UCSD-AML1 (cell line): ENCODE data around the gene PMS2.
"Not testable (repeated sequence)": the region's sequence is repeated elsewhere in the genome, so short reads cannot be mapped to it uniquely, and the experiment has no call there.

Experiments used
- DNase-seq: peaks from one replicate; lab custom pipeline; 2025; ENCODE audit not compliant: unreplicated experiment; lab: John Stamatoyannopoulos, UW

PMS2 gene

GRCh38 chr7:6008668-6009611, at the start of gene PMS2, which contains the start of gene AIMP2:
TSS of gene PMS2 (minus strand) at chr7:6009049. CDS start at chr7:6009019, 30 bp downstream.
TSS of gene AIMP2 (plus strand) at chr7:6009272. CDS start at chr7:6009364, 92 bp downstream.
- DNase-seq, result peak; percentile 90

- DNase-seq, result no peak
These were observed 48.7 kb upstream of the PMS2 start for GRCh38 chr7:6057316-6058129.

GRCh38 chr7:6056616-6057015, 47.8 kb upstream of the PMS2 start:
- DNase-seq, result no peak

- DNase-seq, result not testable (repeated sequence)
These were observed 42.3 kb upstream of the PMS2 start for GRCh38 chr7:6051185-6051584.

GRCh38 chr7:6049780-6050179, 40.9 kb upstream of the PMS2 start:
- no peak for DNase-seq

- no peak for DNase-seq
These were observed 26.8 kb upstream of the PMS2 start for GRCh38 chr7:6035686-6036085.

- DNase-seq, result no peak
These were observed 26.3 kb upstream of the PMS2 start for GRCh38 chr7:6035165-6035564.

- DNase-seq, result no peak
These were observed 23.8 kb upstream of the PMS2 start for GRCh38 chr7:6032641-6033040.

- DNase-seq, result no peak
These were observed 23.3 kb upstream of the PMS2 start for GRCh38 chr7:6032167-6032566.

- no peak for DNase-seq
These were observed 22.7 kb upstream of the PMS2 start for GRCh38 chr7:6031567-6031966.

- DNase-seq, result no peak
These were observed 22.1 kb upstream of the PMS2 start, which contains the start of gene ANKRD61 for GRCh38 chr7:6030988-6031387. TSS of gene ANKRD61 (plus strand) at chr7:6031376. CDS start at chr7:6031376, 0 bp downstream.

- DNase-seq, result no peak
These were observed 19.7 kb upstream of the PMS2 start for GRCh38 chr7:6028563-6028962.

- DNase-seq, result no peak
These were observed 19.0 kb upstream of the PMS2 start for GRCh38 chr7:6027806-6028365.

GRCh38 chr7:6026820-6027311, 18.0 kb upstream of the PMS2 start:
- no peak for DNase-seq

GRCh38 chr7:6026011-6026819, 17.4 kb upstream of the PMS2 start:
- peak; percentile 56 for DNase-seq

- DNase-seq, result no peak
These were observed 15.2 kb upstream of the PMS2 start for GRCh38 chr7:6023974-6024435.

- DNase-seq, result no peak
These were observed 13.9 kb upstream of the PMS2 start for GRCh38 chr7:6022707-6023106.

- no peak for DNase-seq
These were observed 11.8 kb upstream of the PMS2 start for GRCh38 chr7:6020371-6021286.

GRCh38 chr7:6016653-6016966, 7.8 kb upstream of the PMS2 start:
- no peak for DNase-seq
